HG02943 (cell line): ENCODE measurements around the gene DPY19L1.
"Not testable (repeated sequence)": the region's sequence is repeated elsewhere in the genome, so short reads cannot be mapped to it uniquely, and the experiment has no call there.

ENCODE experiments used
- ATAC-seq: cut with Tn5 transposase; IDR thresholded peaks from one replicate; pipeline ENCODE4 v1.9.1; 2021; ENCODE audit warnings: mild to moderate bottlenecking, low read depth, moderate library complexity; ENCODE audit not compliant: unreplicated experiment

The DPY19L1 gene

DNA sequence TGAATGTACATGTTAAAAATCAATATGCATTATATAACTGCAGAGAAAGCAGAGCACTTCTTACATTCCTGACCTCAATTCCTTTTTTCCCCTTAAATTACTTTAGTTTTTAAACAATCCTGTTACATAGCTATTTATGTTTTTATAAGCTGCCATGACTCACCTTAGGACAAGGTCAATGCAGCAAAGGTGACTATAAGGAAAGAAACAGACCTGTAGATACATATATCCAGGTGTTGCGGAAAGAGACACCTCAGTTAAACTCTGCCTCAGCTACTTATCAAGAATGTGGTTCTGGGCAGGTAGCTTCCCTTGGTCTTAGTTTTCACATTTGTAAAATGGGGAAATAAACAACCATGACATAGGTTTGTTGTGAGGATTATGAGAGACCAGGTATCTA lies 105.5 kb downstream of the DPY19L1 start:
- ATAC-seq = no peak

DNA sequence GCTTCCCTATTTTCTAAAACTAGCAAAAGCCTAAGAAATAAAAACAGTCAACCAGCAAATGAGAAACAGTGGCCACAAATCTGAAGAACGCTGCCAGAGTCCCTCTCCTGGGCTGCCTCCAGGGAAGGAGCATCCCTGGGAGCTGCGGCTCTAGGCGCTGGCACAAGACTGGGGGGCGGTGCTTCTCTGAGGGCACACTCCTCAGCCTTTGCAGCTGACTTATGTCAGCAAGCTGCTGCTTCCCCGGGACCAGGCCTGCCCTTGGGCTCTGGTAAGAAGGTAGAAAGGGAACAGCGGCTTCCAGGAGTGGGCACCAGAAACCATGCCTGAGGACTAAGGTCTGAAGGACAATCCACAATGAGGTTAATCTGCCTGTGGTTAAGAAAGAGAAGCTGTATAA lies 107.5 kb downstream of the DPY19L1 start:
- not testable (repeated sequence) for ATAC-seq

DNA sequence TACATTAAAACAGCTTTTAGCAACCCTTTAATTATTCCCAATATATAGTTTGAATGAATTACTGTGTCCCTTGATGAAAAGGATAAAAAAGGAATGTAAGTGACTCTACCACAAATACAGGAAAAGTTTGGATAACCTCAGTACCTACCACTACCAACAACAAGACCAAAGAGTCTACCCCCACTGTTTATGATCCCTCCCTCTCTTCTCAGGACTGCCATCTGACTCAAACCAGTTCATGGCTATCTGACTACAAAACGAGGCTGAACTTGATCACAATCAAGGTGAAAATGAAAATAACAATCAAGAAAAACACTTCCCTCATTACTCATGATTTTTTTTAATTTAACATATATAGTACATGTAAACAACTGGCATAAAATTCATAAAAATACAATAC lies 108.7 kb downstream of the DPY19L1 start:
- ATAC-seq = no peak

DNA sequence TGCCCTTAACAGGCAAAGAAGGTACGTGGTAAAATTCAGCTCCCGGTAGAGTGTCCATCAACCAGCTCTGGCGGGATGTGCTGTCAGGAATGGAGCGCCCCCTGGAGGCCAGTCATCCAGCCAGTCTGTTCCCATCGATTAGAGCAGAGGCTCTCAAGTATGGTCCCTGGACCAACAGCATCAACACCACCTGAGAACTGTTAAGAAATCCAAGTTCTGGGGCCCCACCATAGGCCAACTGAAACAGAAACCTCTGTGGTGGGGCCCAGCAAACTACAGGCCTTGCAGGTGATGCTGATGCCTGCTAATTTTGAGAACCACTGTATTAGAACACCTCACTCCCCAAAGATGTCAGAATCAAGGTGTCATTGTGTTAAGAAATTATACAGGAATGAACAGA lies 109.2 kb downstream of the DPY19L1 start:
- ATAC-seq = peak; percentile 90

DNA sequence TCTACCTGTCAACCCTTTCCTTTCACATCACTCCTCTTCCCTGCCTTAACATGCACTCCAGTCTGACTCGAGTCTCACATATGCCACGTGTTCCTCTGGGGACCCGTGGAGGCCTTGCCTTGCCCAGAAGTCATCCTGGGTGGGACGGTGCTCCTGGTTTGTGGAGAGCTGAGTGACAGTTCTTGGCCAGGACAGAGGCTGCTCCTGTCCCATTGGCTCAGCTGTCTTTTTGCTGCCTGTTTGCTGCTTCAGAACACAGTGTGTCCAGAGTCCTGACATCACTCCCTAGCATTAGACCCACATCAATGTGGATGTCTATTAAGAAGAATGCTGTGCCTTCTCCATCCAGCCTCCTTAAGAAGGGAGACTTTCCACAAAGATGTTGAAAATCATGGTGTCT lies 116.8 kb downstream of the DPY19L1 start:
- ATAC-seq = not testable (repeated sequence)

DNA sequence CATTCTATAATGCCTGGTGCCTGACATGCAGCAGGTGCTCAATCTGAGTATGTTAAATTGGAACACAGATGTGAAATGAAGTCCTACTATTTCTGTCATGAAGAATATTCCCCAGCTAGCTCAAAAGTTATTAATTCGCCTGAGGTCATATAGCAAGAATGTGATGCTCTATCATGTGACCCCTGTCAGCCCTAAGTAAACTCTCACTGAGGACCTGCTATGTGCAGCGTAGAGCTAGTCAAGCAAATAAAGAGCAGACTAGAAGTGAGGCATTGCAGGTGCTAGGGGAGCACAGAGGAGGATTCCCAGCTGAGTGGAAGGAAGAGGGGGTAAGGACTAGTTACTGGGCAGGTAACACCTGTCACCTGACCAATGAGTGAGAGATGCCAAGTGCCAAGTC lies 118.2 kb downstream of the DPY19L1 start:
- ATAC-seq = not testable (repeated sequence)

DNA sequence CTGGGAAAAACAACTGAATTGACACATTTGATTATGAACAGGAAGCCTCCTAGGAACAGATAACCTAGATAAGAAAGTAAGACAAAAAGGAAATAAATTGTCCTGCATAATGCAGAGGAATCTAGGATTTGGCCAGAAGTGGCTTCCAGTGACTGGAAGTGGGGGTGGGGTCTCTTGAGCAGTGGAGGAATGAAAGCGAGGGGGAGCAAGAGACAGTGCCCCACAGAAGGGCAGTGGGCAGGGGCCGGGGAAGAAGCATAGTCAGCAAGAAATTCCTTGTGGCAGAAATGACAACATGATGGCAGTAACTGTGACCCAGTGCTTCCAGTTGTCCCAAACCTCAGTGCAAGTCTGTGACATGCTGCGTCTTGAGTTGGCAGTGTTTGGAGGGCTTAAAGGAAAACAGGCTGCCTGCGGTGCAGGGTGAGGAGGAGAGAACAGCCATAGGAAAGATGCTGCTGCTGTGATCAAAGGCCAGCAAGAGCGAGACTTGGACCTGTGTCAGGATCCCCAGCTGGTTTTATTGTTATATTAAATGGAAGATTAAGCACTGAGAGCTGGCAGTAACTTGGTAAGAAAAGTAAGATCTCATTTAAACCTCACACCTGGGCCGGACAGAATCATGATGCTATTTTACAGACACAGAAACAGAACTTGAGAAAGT lies 119.0 kb downstream of the DPY19L1 start:
- not testable (repeated sequence) for ATAC-seq

DNA sequence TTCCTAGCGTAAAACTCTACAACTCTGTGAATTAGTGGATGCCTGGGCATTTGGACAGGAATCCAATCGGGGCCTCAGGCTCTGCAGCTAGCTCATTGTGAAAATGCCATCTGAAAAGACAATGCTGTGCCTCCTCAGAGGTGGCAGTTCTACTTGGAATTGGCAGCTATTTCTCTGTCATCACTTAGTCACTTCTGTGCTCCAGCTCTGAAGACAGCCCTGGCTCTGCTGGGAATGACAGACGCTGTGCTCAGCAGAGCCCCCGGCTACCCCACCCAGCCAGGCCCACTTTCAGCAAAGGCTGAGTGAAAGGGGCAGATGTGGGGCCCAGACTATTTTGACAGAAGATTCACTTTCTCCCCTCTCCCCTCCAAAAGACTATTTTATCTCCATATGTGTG lies 119.8 kb downstream of the DPY19L1 start:
- not testable (repeated sequence) for ATAC-seq

DNA sequence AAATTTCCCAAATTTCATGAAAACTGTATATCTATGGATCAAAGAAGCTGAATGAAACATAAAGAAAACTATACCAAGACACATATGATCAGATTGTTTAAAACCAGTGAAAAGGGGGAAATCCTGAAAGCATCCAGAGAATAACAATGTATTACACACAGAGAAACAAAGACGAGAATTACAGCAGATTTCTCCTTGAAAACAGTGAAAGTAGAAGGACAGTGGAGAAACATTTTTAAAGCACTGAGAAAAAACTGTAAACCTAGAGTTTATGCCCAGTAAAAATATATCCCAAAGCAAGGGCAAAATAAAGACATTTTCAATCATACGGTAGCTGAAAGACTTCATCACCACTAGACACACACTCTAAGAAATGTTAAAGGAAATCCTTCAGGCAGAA lies 121.0 kb downstream of the DPY19L1 start:
- no peak for ATAC-seq

DNA sequence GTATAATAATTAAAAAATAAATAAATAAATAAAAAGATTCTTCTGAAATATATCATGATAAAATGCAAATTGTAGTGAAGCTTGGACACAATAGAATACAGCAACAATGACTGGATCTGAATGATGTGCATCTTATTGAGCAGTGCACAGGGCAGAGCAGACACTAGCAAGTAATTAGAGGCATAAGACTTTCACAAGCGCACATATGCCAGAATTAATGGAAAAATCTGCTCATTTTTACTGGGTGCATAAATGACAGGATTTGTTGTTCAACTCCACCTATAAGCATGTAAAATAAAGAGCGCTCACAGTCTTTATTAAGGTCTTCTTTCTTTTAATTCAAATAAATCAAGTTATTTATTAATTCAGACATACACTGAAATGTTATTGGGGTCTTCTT lies 125.0 kb downstream of the DPY19L1 start:
- ATAC-seq = no peak

DNA sequence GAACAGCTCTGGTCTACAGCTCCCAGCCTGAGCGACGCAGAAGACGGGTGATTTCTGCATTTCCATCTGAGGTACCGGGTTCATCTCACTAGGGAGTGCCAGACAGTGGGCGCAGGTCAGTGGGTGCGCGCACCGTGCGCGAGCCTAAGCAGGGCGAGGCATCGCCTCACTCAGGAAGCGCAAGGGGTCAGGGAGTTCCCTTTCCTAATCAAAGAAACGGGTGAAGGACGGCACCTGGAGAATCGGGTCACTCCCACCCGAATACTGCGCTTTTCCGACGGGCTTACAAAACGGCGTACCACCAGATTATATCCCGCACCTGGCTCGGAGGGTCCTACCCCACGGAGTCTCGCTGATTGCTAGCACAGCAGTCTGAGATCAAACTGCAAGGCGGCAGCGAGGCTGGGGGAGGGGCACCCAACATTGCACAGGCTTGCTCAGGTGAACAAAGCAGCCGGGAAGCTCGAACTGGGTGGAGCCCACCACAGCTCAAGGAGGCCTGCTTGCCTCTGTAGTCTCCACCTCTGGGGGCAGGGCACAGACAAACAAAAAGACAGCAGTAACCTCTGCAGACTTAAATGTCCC lies 130.9 kb downstream of the DPY19L1 start:
- not testable (repeated sequence) for ATAC-seq

DNA sequence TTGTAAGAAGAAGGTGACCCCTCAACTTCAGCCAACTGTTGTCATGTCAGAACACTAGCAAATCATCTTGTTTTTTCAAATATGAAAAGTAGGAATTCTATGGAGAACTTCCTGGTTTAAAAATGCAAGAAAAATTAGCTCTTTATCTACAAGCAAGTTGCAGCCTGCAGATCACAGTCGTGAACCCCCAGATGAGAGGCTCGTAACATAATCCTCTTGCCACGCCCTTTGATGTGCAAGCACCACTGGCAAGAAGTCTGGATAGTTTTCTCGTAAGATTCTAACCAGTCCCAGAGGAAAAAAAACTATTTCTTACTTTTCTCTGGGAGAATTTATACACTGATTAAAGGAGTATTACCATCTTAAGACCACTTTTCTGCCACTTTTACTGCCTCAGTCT lies 132.3 kb downstream of the DPY19L1 start:
- no peak for ATAC-seq

DNA sequence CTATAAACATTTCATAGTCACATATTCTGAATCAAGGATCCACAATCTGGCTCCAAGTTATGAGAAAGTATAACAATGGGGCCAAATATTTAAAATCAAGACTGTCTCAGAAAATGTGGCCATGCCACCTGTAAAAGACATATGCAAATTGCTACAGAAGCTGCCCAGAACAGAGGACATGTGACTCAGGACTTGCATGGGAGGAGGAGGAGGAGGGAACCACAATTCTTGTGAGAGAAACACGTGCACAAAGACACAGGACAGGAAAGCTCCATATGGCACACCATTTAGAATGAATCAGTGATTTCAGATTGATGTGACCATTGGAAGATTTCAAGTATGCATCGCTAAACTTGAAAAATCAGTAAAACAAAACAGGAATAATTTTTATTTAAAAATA lies 133.4 kb downstream of the DPY19L1 start:
- ATAC-seq = not testable (repeated sequence)

DNA sequence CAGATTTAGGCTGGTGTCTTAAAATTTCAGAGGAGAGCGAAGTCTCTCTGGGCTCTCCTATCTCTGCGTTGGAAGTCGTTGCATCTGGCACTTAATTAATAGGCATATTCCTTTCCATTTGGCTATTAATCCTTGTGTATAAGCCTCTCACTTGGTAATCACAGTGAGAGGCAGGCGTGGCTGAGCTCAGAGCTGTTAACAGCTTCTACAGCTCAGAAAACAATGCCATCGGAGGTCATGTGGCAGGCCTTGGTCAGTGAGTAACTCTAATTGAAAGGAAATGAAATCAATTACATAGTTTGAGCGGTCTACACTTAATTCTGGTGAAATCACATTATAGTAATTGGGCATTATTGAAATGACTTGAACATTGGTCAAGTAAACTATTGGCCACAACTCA lies 135.1 kb downstream of the DPY19L1 start:
- ATAC-seq = no peak

DNA sequence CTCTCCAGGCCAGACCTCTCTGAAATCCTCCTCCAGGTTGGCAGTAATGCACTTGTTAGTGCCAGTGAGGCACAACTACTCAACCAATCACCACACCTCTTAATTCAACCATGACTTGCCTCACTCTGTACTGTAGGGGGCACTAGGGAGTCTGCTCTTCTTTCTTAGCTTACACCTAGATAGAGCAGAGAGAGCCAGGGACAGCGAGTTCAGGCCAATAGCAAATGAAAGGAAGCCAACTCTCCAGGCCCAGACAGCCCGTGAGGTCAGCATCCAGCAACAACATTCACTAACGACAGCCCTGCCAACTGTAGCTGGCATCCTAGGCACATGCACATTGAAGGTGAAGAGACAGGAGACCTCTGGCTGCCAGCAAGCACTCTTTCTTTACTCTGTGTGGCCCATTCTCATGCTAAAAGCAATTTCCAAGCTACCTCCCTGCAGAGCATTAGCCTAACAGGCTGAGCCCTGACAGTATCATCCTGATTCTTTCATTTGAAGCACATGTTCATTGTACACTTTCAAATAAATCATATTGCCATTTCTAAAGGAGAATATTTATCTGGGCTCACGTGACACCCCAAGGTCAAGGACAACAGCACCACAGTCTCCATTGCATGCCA lies 136.3 kb downstream of the DPY19L1 start:
- ATAC-seq = no peak

DNA sequence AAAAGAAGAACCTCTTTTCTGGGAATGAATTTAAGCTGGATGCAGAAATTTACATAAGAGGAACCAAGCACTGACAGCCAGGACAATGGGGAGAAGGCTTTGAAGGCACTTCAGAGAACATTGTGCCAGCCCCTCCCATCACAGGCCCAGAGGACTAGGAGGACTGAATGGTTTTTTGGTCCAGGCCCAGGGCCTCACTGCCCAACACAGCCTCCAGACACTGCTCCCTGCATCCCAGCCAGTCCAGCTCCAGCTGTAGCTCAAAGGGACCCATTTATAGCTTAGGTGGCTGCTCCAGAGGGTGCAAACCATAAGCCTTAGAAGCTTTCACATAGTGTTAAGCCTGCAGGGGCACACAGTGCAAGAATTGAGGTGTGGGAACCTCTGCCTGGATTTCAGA lies 142.1 kb downstream of the DPY19L1 start:
- ATAC-seq = no peak

DNA sequence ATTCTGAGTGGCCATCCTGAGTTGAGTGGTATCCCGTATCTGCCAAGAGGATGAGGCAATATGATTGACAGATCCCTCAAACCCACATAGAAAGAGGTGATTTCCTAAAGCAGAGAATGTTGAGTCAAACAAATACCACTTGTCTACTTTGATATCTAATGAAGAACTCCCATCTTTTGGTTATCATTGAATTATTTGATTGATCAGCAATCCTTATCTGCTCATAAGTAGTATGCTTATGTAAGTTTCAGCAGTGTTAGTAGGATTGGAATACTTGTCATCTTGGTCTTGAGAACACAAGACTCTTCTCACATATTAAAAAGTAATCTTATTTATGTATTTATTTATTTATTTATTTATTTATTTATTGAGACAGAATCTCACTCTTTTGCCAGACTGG lies 147.3 kb downstream of the DPY19L1 start:
- no peak for ATAC-seq

DNA sequence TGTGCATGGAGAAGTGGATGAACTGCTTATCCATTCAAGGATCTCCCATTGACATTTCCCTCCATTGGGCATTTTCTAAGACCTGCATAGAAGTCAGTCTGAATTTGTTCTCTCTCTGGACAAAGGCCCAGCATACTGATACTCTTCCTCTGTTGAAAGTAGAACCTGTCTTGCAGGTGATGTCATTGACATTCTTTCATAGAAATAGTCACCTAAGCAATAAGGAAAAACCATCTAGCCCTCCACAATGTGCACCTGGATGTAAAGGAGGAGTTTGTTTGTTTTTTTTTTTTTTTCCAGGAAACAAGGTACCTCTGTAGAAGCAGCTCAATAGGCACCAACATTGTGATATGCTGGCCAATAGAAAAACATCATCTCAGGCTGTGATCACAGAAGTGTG lies 150.4 kb downstream of the DPY19L1 start:
- ATAC-seq = no peak

DNA sequence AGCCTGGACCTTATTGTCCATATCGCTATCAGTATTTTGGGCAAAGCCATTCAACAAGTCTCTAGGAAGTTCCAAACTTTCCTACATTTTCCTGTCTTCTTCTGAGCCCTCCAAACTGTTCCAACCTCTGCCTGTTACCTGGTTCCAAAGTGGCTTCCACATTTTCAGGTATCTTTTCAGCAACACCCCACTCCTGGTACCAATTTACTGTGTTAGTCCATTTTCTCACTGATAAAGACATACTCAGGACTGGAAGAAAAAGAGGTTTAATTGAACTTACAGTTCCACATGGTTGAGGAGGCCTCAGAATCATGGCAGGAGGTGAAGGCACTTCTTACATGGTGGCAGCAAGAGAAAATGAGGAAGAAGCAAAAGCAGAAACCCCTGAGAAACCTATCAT lies 153.4 kb downstream of the DPY19L1 start:
- ATAC-seq = not testable (repeated sequence)

DNA sequence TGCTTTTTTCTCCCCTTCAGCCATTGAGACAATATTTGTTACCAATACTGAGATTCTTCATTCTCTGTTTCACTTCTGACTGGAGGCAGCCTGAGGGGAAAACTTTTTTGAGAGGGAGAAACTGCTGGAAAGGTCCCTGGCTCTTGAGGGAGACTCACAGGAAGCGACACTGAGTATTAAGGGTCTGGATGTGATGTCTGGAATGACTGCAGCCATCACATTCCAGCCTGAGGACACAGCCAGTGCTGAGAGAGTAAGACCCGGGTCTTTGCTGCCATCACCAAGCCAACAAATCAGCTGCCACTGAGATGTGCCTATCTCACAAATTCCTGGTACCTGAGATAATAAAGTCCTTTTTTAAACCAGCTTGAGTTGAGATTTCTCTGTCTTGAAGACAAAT lies 157.4 kb downstream of the DPY19L1 start:
- no peak for ATAC-seq

DNA sequence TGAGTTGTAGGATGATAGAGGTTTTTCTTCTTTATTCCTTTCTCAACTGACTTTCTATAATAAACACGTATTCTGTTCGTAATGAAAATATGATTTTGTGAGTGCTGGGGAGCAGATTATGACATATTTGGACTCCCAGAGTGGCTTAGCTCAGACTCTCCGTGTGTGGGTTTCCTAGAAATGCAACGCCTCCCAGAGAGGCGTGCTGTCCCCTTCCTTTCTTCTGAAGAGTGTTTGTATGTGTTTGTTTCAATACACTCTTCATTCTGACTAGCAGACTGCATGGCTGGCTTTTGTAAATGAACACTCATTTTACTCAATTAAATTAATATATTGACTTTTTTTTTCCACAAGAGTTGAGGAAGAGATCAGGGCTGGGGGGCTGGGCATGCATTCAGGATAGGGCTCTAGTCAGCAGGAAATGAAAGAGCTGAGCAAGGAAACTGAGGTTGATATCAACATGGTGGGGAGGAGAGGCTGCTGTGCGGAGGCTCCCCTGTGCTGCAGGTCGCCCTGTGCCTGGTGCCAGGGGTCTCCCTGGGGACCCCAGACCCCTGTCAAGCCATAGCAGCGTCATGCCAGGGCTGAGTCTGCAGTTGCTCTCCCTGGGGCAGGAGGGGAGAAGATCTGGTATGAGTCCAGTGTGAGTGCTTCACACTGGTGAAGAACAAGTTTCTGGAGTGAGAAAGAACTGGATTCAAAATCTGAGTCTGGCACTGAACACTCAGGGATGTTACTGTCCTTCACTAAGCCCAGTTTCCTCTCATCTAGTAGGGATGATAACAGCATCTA lies 158.1 kb downstream of the DPY19L1 start:
- ATAC-seq = not testable (repeated sequence)
